Hematopoietic multipotent progenitor cell treated with erythropoietin and hydrocortisone succinate and interleukin-3 and kit ligand, for 17 days (in vitro differentiated cells): ENCODE measurements around the gene TBC1D7.
A peak's percentile ranks its signal among the peaks of the same experiment; 100 is the strongest.
"Not testable (repeated sequence)": the region's sequence is repeated elsewhere in the genome, so short reads cannot be mapped to it uniquely, and the experiment has no call there.

ENCODE experiments used
- DNase-seq: peaks from one replicate; pipeline ENCODE4 v3.0.0-alpha.2; 2015; ENCODE audit warnings: low spot score

TBC1D7 gene

GRCh38 chr6:13355999-13356785 is 27.9 kb upstream of the TBC1D7 start:
- DNase-seq = no peak

DNA sequence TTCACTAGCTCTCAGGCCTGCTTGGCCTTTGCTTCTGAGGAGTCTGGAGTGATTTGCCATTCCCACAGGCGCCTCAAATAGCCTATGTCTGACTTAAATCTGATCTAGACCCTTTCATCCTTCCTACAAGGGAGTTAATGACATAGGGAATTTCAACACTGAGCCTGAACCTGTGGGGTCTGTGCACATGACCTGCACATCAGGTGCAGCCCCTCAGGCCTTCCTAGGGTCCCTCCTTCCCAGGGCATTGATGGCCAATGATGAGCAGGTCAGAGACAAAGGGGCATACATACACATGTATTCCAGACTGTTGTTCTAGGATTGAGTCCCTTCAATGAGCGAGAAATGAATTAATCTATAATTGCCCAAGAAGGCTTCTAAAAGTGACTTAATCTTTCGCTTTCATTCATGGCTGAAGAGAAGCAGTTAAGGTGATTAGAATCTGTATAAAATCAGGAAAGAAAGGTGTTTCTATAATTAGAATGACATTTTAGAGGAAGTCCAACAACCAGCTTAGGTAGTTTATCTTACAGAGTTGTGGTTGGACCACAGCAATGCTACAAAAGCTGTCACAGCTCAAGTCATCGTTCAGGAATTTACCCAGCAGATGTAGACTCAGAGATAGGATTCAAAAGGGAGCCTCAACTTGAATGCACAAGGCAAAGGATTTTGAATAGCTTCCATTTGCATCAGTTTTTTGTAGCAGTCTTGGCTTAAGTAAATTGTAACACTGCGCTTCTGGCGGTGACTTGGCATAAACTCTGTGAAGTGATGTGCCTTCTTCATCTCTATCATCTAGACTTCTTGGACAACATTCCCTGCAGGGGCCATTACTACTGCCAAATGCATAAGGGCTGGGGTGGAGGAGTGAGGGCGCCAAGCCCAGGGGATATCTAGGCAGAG is 27.0 kb upstream of the TBC1D7 start:
- DNase-seq = no peak

GRCh38 chr6:13354331-13355042 is 26.1 kb upstream of the TBC1D7 start:
- DNase-seq = no peak

DNA sequence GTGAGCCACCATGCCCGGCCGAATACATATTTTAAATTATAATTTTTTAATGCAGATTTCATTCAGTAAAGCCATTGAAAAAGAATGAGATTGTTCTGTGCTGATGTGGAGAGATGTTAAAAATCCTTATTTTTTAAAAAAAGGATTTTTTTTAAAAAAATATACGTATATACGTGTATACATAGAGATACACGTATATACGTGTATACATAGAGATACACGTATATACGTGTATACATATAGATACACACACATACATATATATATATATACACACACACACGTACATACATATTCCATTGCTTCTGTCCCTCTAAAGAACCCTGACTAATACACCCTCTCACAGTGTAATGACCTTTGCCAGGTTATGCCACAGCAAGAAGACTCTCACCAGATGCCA is 23.8 kb upstream of the TBC1D7 start:
- no peak for DNase-seq

DNA sequence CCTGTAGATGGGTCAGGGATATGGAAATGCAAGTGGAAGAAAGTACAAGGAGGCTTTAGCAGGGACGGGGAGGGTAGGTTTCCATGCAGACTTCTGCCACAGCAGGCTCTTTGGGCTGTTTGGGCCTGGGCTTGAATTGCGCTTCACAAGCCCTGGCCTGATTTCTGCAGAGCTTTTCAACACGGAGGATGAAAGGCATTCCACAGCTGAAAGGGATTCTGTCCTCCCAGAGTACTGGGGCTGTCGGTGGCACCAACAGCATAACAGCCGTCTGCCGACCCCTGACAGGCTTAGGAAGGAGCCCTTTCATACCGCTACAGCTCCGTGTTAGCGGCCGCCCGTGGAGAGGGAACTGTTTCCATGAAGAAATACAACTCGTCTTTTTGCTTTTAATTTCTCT is 22.9 kb upstream of the TBC1D7 start:
- DNase-seq = no peak

DNA sequence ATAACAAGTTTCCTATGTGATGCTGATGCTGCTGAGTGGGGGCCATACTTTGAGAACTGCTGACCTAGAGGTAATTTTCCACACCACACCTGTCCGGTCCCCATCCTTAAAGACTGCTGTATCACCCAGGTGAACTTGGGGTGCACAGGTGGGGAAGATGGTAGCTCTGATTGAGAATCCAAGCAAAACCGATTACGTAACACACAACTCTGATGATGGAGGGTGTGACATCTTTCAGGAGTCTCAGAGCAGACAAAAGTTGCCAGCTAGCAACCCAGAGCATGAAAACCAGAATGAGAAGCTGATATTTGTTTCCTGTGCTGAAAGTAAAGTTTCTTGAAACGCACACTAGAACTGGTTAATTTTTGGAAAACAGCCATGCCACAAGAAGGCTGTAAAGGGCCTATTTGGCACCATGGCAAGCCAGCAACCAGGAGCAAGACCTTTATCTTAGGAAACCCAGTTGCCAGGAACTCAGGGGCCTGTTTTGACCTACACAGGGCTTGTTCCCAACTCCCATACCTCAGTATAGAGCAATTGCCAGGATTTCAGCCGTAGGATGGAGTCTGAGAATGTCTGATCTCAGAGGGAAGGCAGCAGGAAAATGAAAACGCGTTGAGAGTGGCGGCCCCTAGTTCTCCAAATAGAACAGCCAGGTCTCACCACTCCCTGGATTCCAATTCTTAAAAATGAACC is 21.6 kb upstream of the TBC1D7 start:
- DNase-seq = no peak

- no peak for DNase-seq
Measured at GRCh38 chr6:13348334-13349113, 20.2 kb upstream of the TBC1D7 start.

GRCh38 chr6:13346245-13346644 is 17.9 kb upstream of the TBC1D7 start:
- DNase-seq = no peak

DNA sequence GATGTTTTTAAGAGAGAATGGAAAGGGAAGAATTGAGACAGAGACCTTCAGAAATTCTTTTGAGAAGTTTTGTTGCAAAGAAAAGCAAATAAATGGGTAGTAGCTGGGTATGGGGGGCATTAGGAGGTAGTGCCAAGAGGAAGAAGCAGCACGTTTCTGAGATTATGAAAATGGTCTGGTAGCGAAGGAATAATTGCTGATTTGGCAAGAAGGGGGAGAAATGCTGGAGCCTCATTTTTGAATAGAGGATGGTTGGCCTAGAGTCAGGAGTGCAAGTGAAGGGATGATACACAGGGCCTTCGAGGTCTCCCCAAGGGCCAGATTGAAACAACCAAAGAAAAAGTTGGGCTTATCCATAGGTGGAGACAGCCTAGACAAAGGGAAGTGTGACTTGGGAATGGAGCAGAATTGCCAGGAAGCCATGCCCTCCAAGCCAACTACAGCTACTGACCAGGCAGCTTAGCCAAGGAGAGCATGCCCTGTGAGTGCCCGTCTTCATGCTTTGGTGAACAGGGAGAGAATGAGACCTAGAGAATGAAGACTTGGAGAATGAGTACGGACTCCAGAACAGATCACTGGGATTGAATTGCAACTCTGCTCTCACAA is 14.2 kb upstream of the TBC1D7 start:
- DNase-seq = no peak

GRCh38 chr6:13339863-13340630 is 11.7 kb upstream of the TBC1D7 start:
- DNase-seq = no peak

- no peak for DNase-seq
Measured at GRCh38 chr6:13338038-13338437, 9.7 kb upstream of the TBC1D7 start.

- DNase-seq = peak; percentile 78
Measured at GRCh38 chr6:13336553-13336952, 8.2 kb upstream of the TBC1D7 start.

DNA sequence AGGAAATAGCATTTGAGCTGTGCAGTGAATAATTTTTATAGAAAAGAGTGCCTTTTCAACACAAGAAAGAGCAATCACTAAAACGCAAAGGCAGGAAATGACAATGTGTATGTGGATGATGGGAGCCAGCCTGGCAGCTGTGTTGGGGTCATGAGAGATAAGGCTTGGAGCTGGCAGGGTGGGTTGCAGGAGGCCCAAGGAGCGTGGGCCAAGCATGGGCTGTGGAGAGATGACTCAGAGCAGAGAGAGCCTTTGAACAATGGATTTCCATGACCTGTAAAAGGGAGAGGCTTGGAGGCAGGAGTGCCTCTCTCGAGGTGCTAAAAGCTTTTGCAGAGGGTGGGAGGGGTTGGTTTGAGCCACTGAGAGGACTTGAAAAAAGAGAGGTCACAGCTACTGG is 6.6 kb upstream of the TBC1D7 start:
- DNase-seq = peak; percentile 43

GRCh38 chr6:13332349-13332706 is 4.0 kb upstream of the TBC1D7 start:
- DNase-seq = no peak

GRCh38 chr6:13331516-13332348 is 3.4 kb upstream of the TBC1D7 start:
- peak; percentile 63 for DNase-seq

DNA sequence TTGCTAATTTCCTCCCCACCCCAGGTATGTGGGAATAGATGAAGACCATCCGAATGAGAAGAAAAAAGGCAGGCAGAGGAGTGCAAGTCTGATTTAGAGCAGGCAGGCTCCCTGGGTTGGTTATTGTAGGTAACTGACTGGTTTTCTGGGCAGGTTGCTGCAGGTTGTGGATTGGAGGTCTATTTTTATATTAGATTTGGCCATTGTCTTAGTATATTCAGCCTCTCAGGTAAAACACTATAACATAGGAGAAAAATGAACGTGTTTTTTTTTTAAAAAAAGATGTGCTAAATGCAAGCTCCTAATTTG is 492 bp upstream of the TBC1D7 start:
- no peak for DNase-seq

- no peak for DNase-seq
Measured at GRCh38 chr6:13327691-13328075, 654 bp downstream of the TBC1D7 start.

DNA sequence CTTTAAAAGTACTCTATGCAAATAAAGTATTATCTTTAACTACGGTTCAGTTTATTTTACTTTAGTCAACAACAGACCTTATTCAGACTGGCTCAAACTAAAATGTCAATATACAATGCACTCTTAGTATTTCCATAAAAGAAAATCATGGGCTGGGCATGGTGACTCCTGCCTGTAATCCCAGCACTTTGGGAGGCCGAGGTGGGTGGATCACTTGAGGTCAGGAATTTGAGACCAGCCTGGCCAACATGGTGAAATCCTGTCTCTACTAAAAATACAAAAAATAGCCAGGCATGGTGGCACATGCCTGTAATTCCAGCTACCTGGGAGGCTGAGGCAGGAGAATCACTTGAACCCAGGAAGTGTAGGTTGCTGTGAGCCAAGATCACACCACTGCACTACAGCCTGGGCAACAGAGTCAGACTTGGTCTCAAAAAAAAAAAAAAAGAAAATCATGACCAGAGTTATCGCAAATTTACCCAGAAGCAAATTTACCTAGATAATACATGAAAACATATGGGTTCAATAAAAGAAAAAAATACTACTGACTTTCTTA is 2.2 kb downstream of the TBC1D7 start:
- DNase-seq = not testable (repeated sequence)
